HG02870 (cell line): Measurements from ENCODE around the gene SCN3A.

Experiments used
- ATAC-seq: cut with Tn5 transposase; IDR thresholded peaks from one replicate; pipeline ENCODE4 v1.9.1; 2021; ENCODE audit warnings: mild to moderate bottlenecking, moderate library complexity; ENCODE audit not compliant: unreplicated experiment

The SCN3A gene

GRCh38 chr2:165192729-165193128 lies 11.1 kb downstream of the SCN3A start:
- no peak for ATAC-seq

- ATAC-seq, result no peak
These were observed 12.6 kb downstream of the SCN3A start for GRCh38 chr2:165191096-165191728.

GRCh38 chr2:165185633-165186032 lies 18.2 kb downstream of the SCN3A start:
- ATAC-seq, result no peak

- peak; percentile 49 for ATAC-seq
These were observed 21.8 kb downstream of the SCN3A start for GRCh38 chr2:165182029-165182428.

- ATAC-seq, result no peak
These were observed 27.1 kb downstream of the SCN3A start for GRCh38 chr2:165176780-165177179.

GRCh38 chr2:165173215-165173614 lies 30.6 kb downstream of the SCN3A start:
- peak; percentile 82 for ATAC-seq

GRCh38 chr2:165164201-165164600 lies 39.6 kb downstream of the SCN3A start:
- no peak for ATAC-seq

GRCh38 chr2:165163761-165164160 lies 40.1 kb downstream of the SCN3A start:
- no peak for ATAC-seq

GRCh38 chr2:165162466-165162865 lies 41.4 kb downstream of the SCN3A start:
- ATAC-seq, result no peak

GRCh38 chr2:165161510-165161909 lies 42.3 kb downstream of the SCN3A start:
- no peak for ATAC-seq

- no peak for ATAC-seq
These were observed 46.7 kb downstream of the SCN3A start for GRCh38 chr2:165157160-165157559.

GRCh38 chr2:165155152-165155551 lies 48.7 kb downstream of the SCN3A start:
- ATAC-seq, result no peak

- peak; percentile 81 for ATAC-seq
These were observed 54.4 kb downstream of the SCN3A start for GRCh38 chr2:165149439-165149838.

GRCh38 chr2:165147186-165148045 lies 56.4 kb downstream of the SCN3A start:
- ATAC-seq, result no peak

- ATAC-seq, result peak; percentile 65
These were observed 59.5 kb downstream of the SCN3A start for GRCh38 chr2:165144315-165144714.

- no peak for ATAC-seq
These were observed 62.1 kb downstream of the SCN3A start for GRCh38 chr2:165141601-165142354.

- ATAC-seq, result no peak
These were observed 77.6 kb downstream of the SCN3A start for GRCh38 chr2:165126244-165126643.

GRCh38 chr2:165122521-165122920 lies 81.3 kb downstream of the SCN3A start:
- ATAC-seq, result no peak

GRCh38 chr2:165120740-165121467 lies 82.9 kb downstream of the SCN3A start:
- ATAC-seq, result no peak

- no peak for ATAC-seq
These were observed 88.6 kb downstream of the SCN3A start for GRCh38 chr2:165115258-165115657.
